Bladder microvascular endothelial cell (primary cell): ENCODE data around the gene MAGEB10. TPM values are rescaled to one million over a fixed set of nuclear protein-coding genes. Genes with fewer than 3 reads are reported as not detected.

ENCODE experiments used
- total RNA-seq: library from RNA; depleted of rRNA; stranded (reverse); fragments of >200 nt; gene quantifications from 2 replicates; pipeline ENCODE4 v1.2.3, GENCODE V29; 2014

MAGEB10 gene, protein sequence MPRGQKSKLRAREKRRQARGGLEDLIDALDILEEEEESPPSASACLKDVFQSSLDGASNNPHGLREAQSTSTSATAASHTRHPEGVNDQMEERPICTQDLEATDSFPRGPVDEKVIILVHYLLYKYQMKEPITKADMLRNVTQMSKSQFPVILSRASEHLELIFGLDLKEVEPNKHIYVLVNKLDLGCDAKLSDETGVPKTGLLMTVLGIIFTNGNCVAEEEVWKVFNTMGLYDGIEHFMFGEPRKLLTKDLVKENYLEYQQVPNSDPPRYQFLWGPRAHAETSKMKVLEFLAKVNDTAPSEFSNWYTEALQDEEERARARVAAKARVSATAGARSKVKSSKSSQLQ
- not detected in 2 replicates for total RNA-seq

DNA sequence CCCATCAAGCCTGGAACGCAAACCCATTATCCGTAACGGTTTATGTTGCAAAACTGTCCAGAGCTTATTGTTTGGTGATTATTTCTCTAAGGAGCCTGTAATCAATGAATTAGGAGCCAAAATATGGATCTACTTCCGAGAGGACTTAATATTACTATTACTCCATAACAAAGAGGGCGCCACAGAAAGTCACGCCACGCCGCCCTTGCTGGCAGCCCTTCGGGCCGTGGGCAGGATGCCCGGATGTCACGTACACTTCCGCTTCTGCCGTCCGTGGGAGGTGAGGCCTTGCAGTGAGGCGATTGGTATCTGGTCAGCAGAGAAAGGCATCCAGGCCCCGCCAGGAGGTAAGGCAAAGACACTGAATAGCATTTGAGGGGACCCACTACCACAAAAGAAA is at the start of gene MAGEB10:
Gene MAGEB10, plus strand, starts transcription at position 301 of the 400 bp plus-strand sequence. CDS start 13,317 bp downstream, outside the sequence.

Other genes with a start within 250 kb of the MAGEB10 start
- gene DCAF8L2, start 217.6 kb upstream of the MAGEB10 start, total RNA-seq = not detected in 2 replicates
- not detected in 2 replicates for gene DCAF8L1, start 173.5 kb downstream of the MAGEB10 start, total RNA-seq